K562 (cell line): ENCODE data around the gene ADGRL3.

Experiments used
- POLR2A ChIP-seq: fragments of 450-650 bp; conservative IDR thresholded peaks from 2 replicates; pipeline ENCODE4 v1.6.1; 2016
- ZNF407 ChIP-seq: fragments of 450-650 bp; IDR thresholded peaks from 2 replicates; pipeline ENCODE4 v1.6.1; 2016; ENCODE audit warnings: low read depth

DNA sequence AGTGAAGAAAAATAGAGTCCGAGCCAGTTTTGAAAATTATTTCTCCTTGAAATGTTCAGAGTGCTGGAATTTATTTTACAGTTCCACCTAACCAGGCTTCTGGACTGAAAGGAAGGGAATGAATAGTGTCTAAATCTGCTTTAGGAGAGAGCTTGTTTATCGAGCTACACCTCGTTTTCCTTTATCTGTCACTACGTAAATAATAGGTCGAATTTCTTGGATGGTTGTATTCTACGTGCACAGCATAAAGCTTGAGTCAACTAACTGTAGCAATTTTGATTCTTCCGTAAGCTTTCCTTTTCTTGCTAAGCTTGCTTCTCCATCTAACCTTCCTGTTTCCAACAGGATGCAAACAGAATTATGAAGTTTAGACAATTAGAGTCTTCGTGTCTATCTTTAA, 48.6 kb downstream of the ADGRL3 start:
- TF ChIP-seq POLR2A (no peak), ZNF407 (no peak)
